Large intestine (tissue), 3 donors: ENCODE results near the gene MRC1. TPM values are rescaled to one million over a fixed set of nuclear protein-coding genes. Genes with fewer than 3 reads are reported as not detected.

Experiments used
- DNase-seq, 2 donors: peaks; one replicate each; pipeline versions ENCODE4 v3.0.0 to v3.0.0-alpha.2; 2013
- H3K27ac ChIP-seq: one replicate; pipeline ENCODE4 v1.5.1; 2013; ENCODE audit warnings: low read length
- H3K27me3 ChIP-seq: 2 replicates; pipeline ENCODE4 v1.6.1; 2013; ENCODE audit warnings: low read length; ENCODE audit not compliant: control insufficient read depth, insufficient read depth
- H3K36me3 ChIP-seq: 2 replicates; pipeline ENCODE4 v1.6.1; 2013; ENCODE audit warnings: low read length; ENCODE audit not compliant: control insufficient read depth, insufficient read depth
- H3K4me1 ChIP-seq: one replicate; pipeline ENCODE4 v1.6.1; 2013; ENCODE audit warnings: low read length; ENCODE audit not compliant: control insufficient read depth, insufficient read depth
- H3K4me3 ChIP-seq: one replicate; pipeline ENCODE4 v1.5.1; 2013; ENCODE audit warnings: low read length
- H3K9me3 ChIP-seq: one replicate; pipeline ENCODE4 v1.6.1; 2013; ENCODE audit warnings: mild to moderate bottlenecking, low read depth, low read length, moderate library complexity; ENCODE audit not compliant: control insufficient read depth
- WGBS: methylation state at CpG from one replicate; pipeline ENCODE4 v1.1.5; 2013; ENCODE audit warnings: low lambda C conversion rate; ENCODE audit not compliant: insufficient coverage; 5-methylcytosine and 5-hydroxymethylcytosine counted together
- polyA plus RNA-seq: library from polyadenylated mRNA; unstranded; fragments of 120-200 nt; gene quantifications from one replicate; pipeline ENCODE4 v1.2.1, GENCODE V29; 2013

MRC1 gene
- polyA plus RNA-seq, 1 donor: 12.2 TPM

GRCh38 chr10:17782921-17783665, 26.1 kb upstream of the MRC1 start:
- H3K9me3 ChIP-seq: no peaks in the 10 kb centered on the region
- H3K4me3 ChIP-seq: no peak overlapping the region
- peaks cover 5% of the 10 kb centered on the region for H3K4me1 ChIP-seq
- no peak for DNase-seq
- no peaks in the 10 kb centered on the region for H3K27me3 ChIP-seq
- peaks cover 2% of the 10 kb centered on the region for H3K36me3 ChIP-seq
- 90% methylated on average over 2 of the region's 16 CpGs for whole genome bisulfite sequencing
- H3K27ac ChIP-seq: peak overlapping the region; percentile 60

GRCh38 chr10:17783751-17784150, 25.4 kb upstream of the MRC1 start:
- DNase-seq: no peak
- Histone ChIP-seq H3K4me1 (peaks cover 5% of the 10 kb centered on the region), H3K9me3 (no peaks in the 10 kb centered on the region), H3K36me3 (peaks cover 2% of the 10 kb centered on the region), H3K4me3 (no peak overlapping the region), H3K27ac (peak overlapping the region; percentile 60), H3K27me3 (no peaks in the 10 kb centered on the region)
- WGBS: no CpG with 5 or more reads among the region's 1 CpG

DNA sequence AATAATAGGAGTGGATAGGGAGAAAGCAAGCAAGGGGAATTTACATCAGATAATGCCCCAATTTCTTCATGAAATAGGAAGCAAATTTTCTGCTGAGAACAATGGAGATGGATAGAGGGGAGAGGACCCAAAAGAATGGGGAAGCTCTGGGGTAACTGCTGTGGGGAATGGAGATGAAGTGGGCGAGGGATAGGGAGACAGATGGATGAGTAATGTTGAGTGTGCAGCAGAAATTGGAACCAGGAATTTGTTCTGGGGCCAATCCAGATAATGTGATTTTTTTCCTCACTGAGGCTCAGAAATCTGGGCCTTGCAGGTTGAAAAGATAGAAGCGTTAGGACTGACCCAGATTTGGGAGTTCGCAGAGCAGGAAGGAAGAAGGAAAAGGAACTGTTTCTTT, 24.5 kb upstream of the MRC1 start:
- Histone ChIP-seq H3K9me3 (no peaks in the 10 kb centered on the region), H3K4me1 (peaks cover 5% of the 10 kb centered on the region), H3K27ac (no peak overlapping the region), H3K27me3 (no peaks in the 10 kb centered on the region), H3K4me3 (no peak overlapping the region), H3K36me3 (peaks cover 2% of the 10 kb centered on the region)
- 100% methylated on average over 3 of the region's 3 CpGs for WGBS
- no peak for DNase-seq

- Histone ChIP-seq H3K4me1 (peaks cover 5% of the 10 kb centered on the region), H3K27ac (no peak overlapping the region), H3K4me3 (no peak overlapping the region), H3K27me3 (no peaks in the 10 kb centered on the region), H3K36me3 (peaks cover 2% of the 10 kb centered on the region), H3K9me3 (no peaks in the 10 kb centered on the region)
- no peak for DNase-seq
- WGBS: no CpG with 5 or more reads among the region's 5 CpGs
These were observed 23.7 kb upstream of the MRC1 start for GRCh38 chr10:17785276-17785930.

GRCh38 chr10:17787087-17787961, 21.8 kb upstream of the MRC1 start:
- H3K27ac ChIP-seq: no peak overlapping the region
- no peak overlapping the region for H3K4me3 ChIP-seq
- no peaks in the 10 kb centered on the region for H3K9me3 ChIP-seq
- peaks cover 2% of the 10 kb centered on the region for H3K36me3 ChIP-seq
- peaks cover 5% of the 10 kb centered on the region for H3K4me1 ChIP-seq
- no peaks in the 10 kb centered on the region for H3K27me3 ChIP-seq
- WGBS: no CpG with 5 or more reads among the region's 13 CpGs
- no peak for DNase-seq

- no peak for DNase-seq
- Histone ChIP-seq H3K27ac (no peak overlapping the region), H3K4me1 (peaks cover 8% of the 10 kb centered on the region), H3K4me3 (no peak overlapping the region), H3K27me3 (no peaks in the 10 kb centered on the region), H3K36me3 (peaks cover 2% of the 10 kb centered on the region), H3K9me3 (no peaks in the 10 kb centered on the region)
- WGBS: 100% methylated on average over 1 of the region's 2 CpGs
These were observed 20.5 kb upstream of the MRC1 start for GRCh38 chr10:17788646-17789045.

GRCh38 chr10:17789396-17789795, 19.8 kb upstream of the MRC1 start:
- H3K36me3 ChIP-seq: peaks cover 2% of the 10 kb centered on the region
- WGBS: 80% methylated on average over 1 of the region's 7 CpGs
- no peak overlapping the region for H3K4me3 ChIP-seq

DNA sequence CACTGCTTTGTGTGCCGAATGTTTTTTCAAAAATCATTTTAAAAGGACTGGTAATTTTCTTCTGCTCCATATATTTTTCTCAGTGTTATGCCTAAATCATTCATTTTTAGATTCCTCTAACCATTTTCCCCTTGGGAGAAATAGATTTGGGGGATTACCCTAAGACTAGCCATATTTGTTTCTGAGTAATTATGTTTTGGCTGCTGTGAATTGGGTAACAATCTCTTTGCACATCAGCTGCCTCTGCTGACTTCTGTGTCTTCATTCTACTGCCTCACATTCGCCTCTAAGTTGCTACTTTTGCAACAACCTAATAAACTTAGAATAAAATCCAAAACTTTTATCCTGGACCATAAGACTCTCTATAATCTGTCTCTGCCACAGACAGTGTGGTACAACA, 18.5 kb upstream of the MRC1 start:
- Histone ChIP-seq H3K4me3 (no peak overlapping the region), H3K4me1 (peaks cover 21% of the 10 kb centered on the region), H3K27ac (no peak overlapping the region), H3K27me3 (no peaks in the 10 kb centered on the region), H3K9me3 (no peaks in the 10 kb centered on the region), H3K36me3 (no peaks in the 10 kb centered on the region)
- no CpG with 5 or more reads among the region's 2 CpGs for WGBS
- no peak for DNase-seq

More at GRCh38 chr10:17789396-17789795, 19.8 kb upstream of the MRC1 start:
- H3K27ac ChIP-seq: no peak overlapping the region
- H3K27me3 ChIP-seq: no peaks in the 10 kb centered on the region
- DNase-seq: no peak
- no peaks in the 10 kb centered on the region for H3K9me3 ChIP-seq
- peaks cover 9% of the 10 kb centered on the region for H3K4me1 ChIP-seq

GRCh38 chr10:17792991-17793390, 16.2 kb upstream of the MRC1 start:
- H3K9me3 ChIP-seq: no peaks in the 10 kb centered on the region
- no peak overlapping the region for H3K4me3 ChIP-seq
- H3K27ac ChIP-seq: peak overlapping the region; percentile 93
- H3K36me3 ChIP-seq: peaks cover 6% of the 10 kb centered on the region
- peak in 1 of 2 donors; percentile 34 for DNase-seq
- no peaks in the 10 kb centered on the region for H3K27me3 ChIP-seq
- H3K4me1 ChIP-seq: peaks cover 32% of the 10 kb centered on the region

DNA sequence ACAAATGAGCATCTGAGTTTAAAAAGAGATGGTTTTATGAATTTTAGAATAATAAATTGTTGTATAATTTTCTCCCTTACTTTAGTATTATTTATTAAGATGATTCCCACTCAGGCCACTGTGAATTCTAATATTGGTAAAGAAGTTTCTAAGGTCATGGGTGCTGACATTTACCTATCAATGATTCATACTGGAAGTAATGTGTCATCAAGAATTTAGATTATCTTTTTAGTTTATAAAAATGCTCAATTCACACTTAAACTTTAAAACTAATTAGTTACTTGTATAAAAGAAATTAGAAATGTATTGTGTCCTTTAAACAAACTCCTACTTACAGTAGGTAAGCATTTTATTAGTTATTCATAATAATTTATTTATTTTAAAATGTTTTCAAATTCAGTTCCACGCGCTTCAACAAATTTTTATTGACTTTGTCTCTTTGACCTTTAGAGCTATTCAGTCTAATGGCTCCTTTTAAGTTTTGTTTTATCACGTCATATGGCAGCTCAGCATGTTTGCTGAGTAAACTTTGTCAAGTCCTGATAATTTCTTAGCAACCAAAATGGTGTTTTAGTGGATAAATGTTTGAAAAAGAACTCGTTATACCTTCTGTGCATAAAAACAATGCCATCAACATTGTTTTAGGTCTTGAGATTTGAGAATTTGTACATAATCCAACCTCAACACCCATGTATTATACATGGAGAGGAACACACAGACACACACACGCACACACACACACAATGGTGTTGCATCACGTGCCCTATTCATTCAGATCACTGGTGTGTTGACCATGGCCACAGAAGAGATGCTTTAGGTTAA, 15.1 kb upstream of the MRC1 start:
- Histone ChIP-seq H3K4me3 (no peak overlapping the region), H3K9me3 (no peaks in the 10 kb centered on the region), H3K4me1 (peaks cover 32% of the 10 kb centered on the region), H3K36me3 (peaks cover 9% of the 10 kb centered on the region), H3K27me3 (no peaks in the 10 kb centered on the region), H3K27ac (peak overlapping the region; percentile 93)
- WGBS: 40% methylated on average over 2 of the region's 6 CpGs
- peak; percentile 72 to 95 for DNase-seq
